ENCODE data around the gene NOLC1. TPM values are rescaled to one million over a fixed set of nuclear protein-coding genes. Genes with fewer than 3 reads are reported as not detected.

NOLC1 gene
- total and polyA plus RNA-seq, 10 of the 15 experiments (the other 5 are each of a cell fraction or from before 2014, with no cell fraction given) = 91.7 to 244 (median 128) TPM

DNA sequence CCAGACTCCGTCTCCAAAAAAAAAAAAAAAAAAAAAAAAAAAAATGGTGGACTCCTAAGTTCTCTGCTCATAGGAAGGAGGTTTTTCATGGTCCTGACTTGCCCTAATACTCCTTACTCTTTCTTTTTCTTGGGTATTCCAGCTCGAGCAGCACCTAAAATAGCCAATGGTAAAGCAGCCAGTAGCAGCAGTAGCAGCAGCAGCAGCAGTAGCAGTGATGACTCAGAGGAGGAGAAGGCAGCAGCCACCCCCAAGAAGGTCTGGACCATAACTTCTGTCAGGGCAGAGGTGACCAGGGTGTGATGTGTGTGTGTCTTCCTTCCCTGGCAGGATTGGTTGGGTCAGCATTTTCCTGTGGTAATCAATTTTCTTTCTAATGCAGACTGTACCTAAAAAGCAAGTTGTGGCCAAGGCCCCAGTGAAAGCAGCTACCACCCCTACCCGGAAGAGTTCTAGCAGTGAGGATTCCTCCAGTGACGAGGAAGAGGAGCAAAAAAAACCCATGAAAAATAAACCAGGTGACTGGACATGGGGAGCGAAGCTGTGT lies 6.9 kb downstream of the NOLC1 start:
- DNase-seq (ENCODE audit: low read depth, low spot score) (no peak), FAIRE-seq (no peak), ATAC-seq (no peak)
- WGBS (ENCODE audit: insufficient coverage, insufficient replicate concordance, low lambda C conversion rate, missing lambda C conversion rate) = 81% methylated on average over 4 of the region's 5 CpGs
- intact Hi-C loops (cut with micrococcal nuclease; ENCODE audit: unreplicated experiment) (no loop called here), in situ Hi-C loops (cut with MboI) (no loop called here)
- Histone ChIP-seq H2AFZ (ENCODE audit: control insufficient read depth, low read depth, low read length) (no peak overlapping the region), H3K27ac (ENCODE audit: control insufficient read depth, insufficient read depth) (no peak overlapping the region), H3K79me2 (ENCODE audit: control insufficient read depth, insufficient read depth, low read length) (peaks cover 35% of the 10 kb centered on the region), H4K20me1 (ENCODE audit: control insufficient read depth, insufficient read depth) (no peaks in the 10 kb centered on the region; the same call in none of the 2 replicates), H3K4me2 (ENCODE audit: control insufficient read depth, insufficient read depth) (no peak overlapping the region), H3K36me3 (ENCODE audit: control insufficient read depth in 2 of 2, insufficient read depth in 2 of 2, low read length in 1 of 2) (peaks cover 42 to 64% of the 10 kb centered on the region in 2 experiments), H3K9me3 (replicated peaks; ENCODE audit: control insufficient read depth, insufficient read depth, low read length) (no peaks in the 10 kb centered on the region), H3K27me3 (replicated peaks in 1 of 2; ENCODE audit: control insufficient read depth in 2 of 2, insufficient read depth in 2 of 2, low read length in 1 of 2) (no peaks in the 10 kb centered on the region), H3K4me1 (ENCODE audit: control insufficient read depth, insufficient read depth, low read length) (no peaks in the 10 kb centered on the region; the same call in 1 of the 2 replicates), H3K4me3 (no peak overlapping the region), H3K9ac (ENCODE audit: control insufficient read depth, insufficient read depth, low read length) (no peak overlapping the region)
- SMC1A ChIA-PET (ENCODE audit: uncharacterized antibody, unreplicated experiment) = interaction anchor here (0.8 kb wide), 1 partner anchor 53 kb away, joined by 3 read pairs; no protein-coding TSS in a partner anchor
- CTCF ChIA-PET = interaction anchor here (4.5 kb wide), 1 partner anchor 11 kb away, joined by 38 read pairs; no protein-coding TSS in a partner anchor
- POLR2A ChIA-PET = interaction anchor here (0.6 kb wide), 1 partner anchor 128 kb away, joined by 7 read pairs; no protein-coding TSS in a partner anchor
- no TSS peak for BruUV-seq (replicated peaks)
- RAD21 ChIA-PET (ENCODE audit: unreplicated experiment) = interaction anchor here (0.6 kb wide), 1 partner anchor 124 kb away, joined by 5 read pairs; no protein-coding TSS in a partner anchor
- no peak for TF ChIP-seq CHD2 (IDR thresholded peaks at IDR 0.05; ENCODE audit: borderline replicate concordance, low read depth, low read length)
- TF ChIP-seq NKRF (conservative IDR thresholded peaks at IDR 0.05) = no peak
- no peak for TF ChIP-seq IKZF2 (IDR thresholded peaks at IDR 0.05)
- TF ChIP-seq SIN3A (IDR thresholded peaks at IDR 0.05; ENCODE audit: low read depth, low read length) = no peak
- no peak for TF ChIP-seq ZNF274 (IDR thresholded peaks at IDR 0.05; ENCODE audit: insufficient read depth, insufficient read length)
- TF ChIP-seq HDGF (IDR thresholded peaks at IDR 0.05) = no peak
- TF ChIP-seq, protein P1, sequence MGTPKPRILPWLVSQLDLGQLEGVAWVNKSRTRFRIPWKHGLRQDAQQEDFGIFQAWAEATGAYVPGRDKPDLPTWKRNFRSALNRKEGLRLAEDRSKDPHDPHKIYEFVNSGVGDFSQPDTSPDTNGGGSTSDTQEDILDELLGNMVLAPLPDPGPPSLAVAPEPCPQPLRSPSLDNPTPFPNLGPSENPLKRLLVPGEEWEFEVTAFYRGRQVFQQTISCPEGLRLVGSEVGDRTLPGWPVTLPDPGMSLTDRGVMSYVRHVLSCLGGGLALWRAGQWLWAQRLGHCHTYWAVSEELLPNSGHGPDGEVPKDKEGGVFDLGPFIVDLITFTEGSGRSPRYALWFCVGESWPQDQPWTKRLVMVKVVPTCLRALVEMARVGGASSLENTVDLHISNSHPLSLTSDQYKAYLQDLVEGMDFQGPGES (IDR thresholded peaks at IDR 0.05) = no peak
- TF ChIP-seq NFIC (IDR thresholded peaks at IDR 0.05; ENCODE audit: low read depth, low read length) = no peak
- no peak for TF ChIP-seq JUND (IDR thresholded peaks at IDR 0.05; ENCODE audit: low read depth, low read length)
- TF ChIP-seq, protein P2, sequence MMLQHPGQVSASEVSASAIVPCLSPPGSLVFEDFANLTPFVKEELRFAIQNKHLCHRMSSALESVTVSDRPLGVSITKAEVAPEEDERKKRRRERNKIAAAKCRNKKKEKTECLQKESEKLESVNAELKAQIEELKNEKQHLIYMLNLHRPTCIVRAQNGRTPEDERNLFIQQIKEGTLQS (IDR thresholded peaks at IDR 0.05; ENCODE audit: borderline replicate concordance, extremely low read depth, low read depth, low read length) = no peak
- TF ChIP-seq, protein P3, sequence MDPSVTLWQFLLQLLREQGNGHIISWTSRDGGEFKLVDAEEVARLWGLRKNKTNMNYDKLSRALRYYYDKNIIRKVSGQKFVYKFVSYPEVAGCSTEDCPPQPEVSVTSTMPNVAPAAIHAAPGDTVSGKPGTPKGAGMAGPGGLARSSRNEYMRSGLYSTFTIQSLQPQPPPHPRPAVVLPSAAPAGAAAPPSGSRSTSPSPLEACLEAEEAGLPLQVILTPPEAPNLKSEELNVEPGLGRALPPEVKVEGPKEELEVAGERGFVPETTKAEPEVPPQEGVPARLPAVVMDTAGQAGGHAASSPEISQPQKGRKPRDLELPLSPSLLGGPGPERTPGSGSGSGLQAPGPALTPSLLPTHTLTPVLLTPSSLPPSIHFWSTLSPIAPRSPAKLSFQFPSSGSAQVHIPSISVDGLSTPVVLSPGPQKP (IDR thresholded peaks at IDR 0.05; ENCODE audit: low read depth, low read length) = no peak
- no peak for TF ChIP-seq RBBP5 (conservative IDR thresholded peaks at IDR 0.05)
- no peak for TF ChIP-seq JUNB (IDR thresholded peaks at IDR 0.05)
- no peak for TF ChIP-seq ZNF687 (IDR thresholded peaks at IDR 0.05)
- no peak for TF ChIP-seq BHLHE40 (IDR thresholded peaks at IDR 0.05; ENCODE audit: borderline replicate concordance in 1 of 2, low read depth in 2 of 2, low read length in 1 of 2)
- no peak for TF ChIP-seq ZZZ3 (IDR thresholded peaks at IDR 0.05; ENCODE audit: control insufficient read depth, insufficient read length, low read depth)
